PFSK-1 (cell line): ENCODE measurements around the gene CCDC102A.

Experiments used
- FOXP2 ChIP-seq: optimal IDR thresholded peaks from 2 replicates; pipeline ENCODE3; 2011; ENCODE audit warnings: borderline replicate concordance, control low read depth, inconsistent platforms; ENCODE audit not compliant: insufficient read depth; ENCODE audit errors: extremely low read length, extremely low read depth
- POLR2AphosphoS5 ChIP-seq: IDR thresholded peaks from 2 replicates; pipeline ENCODE4 v1.6.1; 2012; ENCODE audit warnings: low read depth, mild to moderate bottlenecking, control low read depth, low read length, moderate library complexity
- SIN3A ChIP-seq: IDR thresholded peaks from 2 replicates; pipeline ENCODE4 v1.6.1; 2012; ENCODE audit warnings: mild to moderate bottlenecking, low read length, moderate library complexity, borderline replicate concordance; ENCODE audit not compliant: insufficient read depth
- TAF1 ChIP-seq: IDR thresholded peaks from 2 replicates; pipeline ENCODE4 v1.6.1; 2012; ENCODE audit warnings: low read length, control low read depth, borderline replicate concordance; ENCODE audit not compliant: insufficient read depth
- TF ChIP-seq, protein P1 (sequence below), 2 experiments: IDR thresholded peaks; 2 replicates each; pipeline versions ENCODE4 v1.6.1 to v1.8.0; 2011 to 2012; ENCODE audit warnings: low read depth in 2 of 2, low read length in 2 of 2, control low read depth in 1 of 2, inconsistent platforms in 1 of 2, mild to moderate bottlenecking in 1 of 2, moderate library complexity in 1 of 2; ENCODE audit not compliant: insufficient read depth in 1 of 2

The CCDC102A gene

DNA sequence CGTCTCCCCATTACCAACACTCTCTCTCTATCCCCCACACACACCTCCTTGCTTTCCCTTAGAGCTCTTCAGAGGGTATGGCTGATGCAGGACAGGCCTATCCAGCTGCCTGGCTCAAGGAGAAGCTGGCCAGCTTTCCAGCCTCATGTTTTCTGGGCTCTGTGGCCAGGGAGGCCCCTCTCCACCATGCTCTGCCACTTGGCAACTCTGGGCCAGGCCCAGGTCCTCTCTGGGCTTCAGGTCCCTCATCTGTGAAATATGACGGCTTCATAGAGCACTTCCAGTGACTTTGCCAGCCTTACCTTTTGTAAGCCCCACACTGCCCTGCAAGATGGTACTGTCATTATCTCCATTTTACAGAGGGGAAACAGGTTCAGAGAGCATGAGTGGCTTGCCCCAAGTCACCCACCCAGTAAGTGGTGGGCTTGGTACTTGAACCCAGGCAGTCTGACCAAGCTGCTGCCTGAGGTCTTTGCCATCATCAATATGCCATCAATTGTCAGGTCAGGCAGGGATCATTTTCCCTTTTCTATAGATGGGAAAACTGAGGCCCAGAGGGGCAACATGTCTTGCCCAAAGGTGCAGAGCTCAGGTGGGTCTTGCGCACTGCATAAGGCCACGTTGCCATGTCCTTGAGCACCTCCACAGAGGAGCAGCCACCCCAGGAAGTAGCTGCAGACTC, 5.5 kb upstream of the CCDC102A start:
- TF ChIP-seq SIN3A (no peak), TAF1 (no peak), POLR2AphosphoS5 (no peak), FOXP2 (no peak)
- TF ChIP-seq, protein P1, sequence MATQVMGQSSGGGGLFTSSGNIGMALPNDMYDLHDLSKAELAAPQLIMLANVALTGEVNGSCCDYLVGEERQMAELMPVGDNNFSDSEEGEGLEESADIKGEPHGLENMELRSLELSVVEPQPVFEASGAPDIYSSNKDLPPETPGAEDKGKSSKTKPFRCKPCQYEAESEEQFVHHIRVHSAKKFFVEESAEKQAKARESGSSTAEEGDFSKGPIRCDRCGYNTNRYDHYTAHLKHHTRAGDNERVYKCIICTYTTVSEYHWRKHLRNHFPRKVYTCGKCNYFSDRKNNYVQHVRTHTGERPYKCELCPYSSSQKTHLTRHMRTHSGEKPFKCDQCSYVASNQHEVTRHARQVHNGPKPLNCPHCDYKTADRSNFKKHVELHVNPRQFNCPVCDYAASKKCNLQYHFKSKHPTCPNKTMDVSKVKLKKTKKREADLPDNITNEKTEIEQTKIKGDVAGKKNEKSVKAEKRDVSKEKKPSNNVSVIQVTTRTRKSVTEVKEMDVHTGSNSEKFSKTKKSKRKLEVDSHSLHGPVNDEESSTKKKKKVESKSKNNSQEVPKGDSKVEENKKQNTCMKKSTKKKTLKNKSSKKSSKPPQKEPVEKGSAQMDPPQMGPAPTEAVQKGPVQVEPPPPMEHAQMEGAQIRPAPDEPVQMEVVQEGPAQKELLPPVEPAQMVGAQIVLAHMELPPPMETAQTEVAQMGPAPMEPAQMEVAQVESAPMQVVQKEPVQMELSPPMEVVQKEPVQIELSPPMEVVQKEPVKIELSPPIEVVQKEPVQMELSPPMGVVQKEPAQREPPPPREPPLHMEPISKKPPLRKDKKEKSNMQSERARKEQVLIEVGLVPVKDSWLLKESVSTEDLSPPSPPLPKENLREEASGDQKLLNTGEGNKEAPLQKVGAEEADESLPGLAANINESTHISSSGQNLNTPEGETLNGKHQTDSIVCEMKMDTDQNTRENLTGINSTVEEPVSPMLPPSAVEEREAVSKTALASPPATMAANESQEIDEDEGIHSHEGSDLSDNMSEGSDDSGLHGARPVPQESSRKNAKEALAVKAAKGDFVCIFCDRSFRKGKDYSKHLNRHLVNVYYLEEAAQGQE (IDR thresholded peaks at IDR 0.05; ENCODE audit: insufficient read depth in 1 of 2, low read depth in 2 of 2, low read length in 2 of 2): no peak

- TF ChIP-seq, protein P1 (IDR thresholded peaks at IDR 0.05; ENCODE audit: insufficient read depth in 1 of 2, low read depth in 2 of 2, low read length in 2 of 2): no peak
- TF ChIP-seq FOXP2: no peak
- no peak for TF ChIP-seq POLR2AphosphoS5
- TF ChIP-seq SIN3A: no peak
- TF ChIP-seq TAF1: no peak
These were observed 4.8 kb upstream of the CCDC102A start for GRCh38 chr16:57540906-57541753.

GRCh38 chr16:57540387-57540786, 4.0 kb upstream of the CCDC102A start:
- TF ChIP-seq FOXP2: no peak
- TF ChIP-seq SIN3A: no peak
- TF ChIP-seq, protein P1 (IDR thresholded peaks at IDR 0.05; ENCODE audit: insufficient read depth in 1 of 2, low read depth in 2 of 2, low read length in 2 of 2): no peak
- no peak for TF ChIP-seq TAF1
- no peak for TF ChIP-seq POLR2AphosphoS5

DNA sequence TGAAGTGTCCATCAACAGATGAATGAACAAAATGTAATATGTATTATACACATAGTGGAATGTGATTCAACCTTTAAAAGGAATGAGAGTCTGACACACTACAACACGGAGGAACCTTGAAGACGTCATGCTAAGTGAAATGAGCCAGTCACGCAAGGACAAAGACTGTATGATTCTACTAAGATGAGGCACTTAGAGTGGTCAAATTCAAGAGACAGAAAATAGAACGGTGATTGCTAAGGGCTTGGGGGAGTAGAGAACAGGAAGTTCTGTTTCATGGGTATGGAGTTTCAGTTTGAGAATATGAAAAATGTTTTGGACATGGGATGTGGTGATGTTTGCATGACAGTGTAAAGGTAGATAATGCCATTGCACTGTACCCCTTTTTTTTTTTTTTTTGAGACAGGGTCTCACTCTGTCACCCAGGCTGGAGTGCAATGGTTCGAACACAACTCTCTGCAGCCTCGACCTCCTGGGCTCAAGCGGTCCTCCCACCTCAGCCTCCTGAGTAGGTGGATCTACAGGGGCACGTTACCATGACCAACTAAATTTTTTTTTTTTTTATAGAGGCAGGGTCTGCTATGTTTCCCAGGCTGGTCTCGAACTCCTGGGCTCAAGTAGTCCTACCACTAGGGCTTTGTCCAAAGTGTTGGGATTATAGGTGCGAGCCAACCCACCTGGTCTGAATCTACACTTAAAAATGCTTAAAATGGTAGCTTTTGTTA, 2.9 kb upstream of the CCDC102A start:
- TF ChIP-seq POLR2AphosphoS5: no peak
- no peak for TF ChIP-seq FOXP2
- no peak for TF ChIP-seq TAF1
- TF ChIP-seq, protein P1 (IDR thresholded peaks at IDR 0.05; ENCODE audit: insufficient read depth in 1 of 2, low read depth in 2 of 2, low read length in 2 of 2): no peak
- TF ChIP-seq SIN3A: no peak
